Left lobe of liver (tissue), 2 donors: Measurements from ENCODE around the gene CEP83. TPM values are rescaled to one million over a fixed set of nuclear protein-coding genes. Genes with fewer than 3 reads are reported as not detected.

ENCODE experiments used
- ATAC-seq: fragments of 200-7000 bp; cut with Tn5 transposase; one replicate; pipeline ENCODE4 v1.9.1; 2020; ENCODE audit warnings: mild to moderate bottlenecking, moderate library complexity
- DNase-seq: peaks from one replicate; pipeline ENCODE4 v3.0.0-alpha.2; 2020; ENCODE audit warnings: low spot score
- total RNA-seq: library from RNA; stranded (reverse); gene quantifications from one replicate; pipeline ENCODE4 v1.2.1, GENCODE V29; 2021
- donor health status: DM: no; HTN: no; CAD: no; lungs with moderate emphysema.
- donor health status: DM: no; HTN: yes; CAD: no.

Gene CEP83
- total RNA-seq, 1 donor from 2014 or later: 3.5 TPM

DNA sequence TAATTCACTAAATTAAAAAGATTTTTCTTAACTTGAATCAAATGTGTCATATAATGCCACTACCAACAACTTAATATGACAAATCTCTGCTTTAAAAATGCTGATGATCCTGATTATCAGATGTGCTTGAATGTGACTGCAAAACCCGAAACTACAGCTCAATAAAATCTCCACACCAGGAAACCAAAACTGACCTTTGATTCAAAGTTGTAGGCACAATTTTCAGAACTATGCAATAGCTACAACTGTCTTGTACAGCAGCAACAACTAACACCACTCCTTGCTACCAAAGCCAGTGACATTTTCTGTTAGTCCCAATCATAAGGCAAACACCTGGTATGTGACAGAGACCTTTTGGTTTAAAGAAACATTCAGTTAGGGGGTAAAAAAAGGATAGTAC, 147.3 kb downstream of the CEP83 start:
- no peak for DNase-seq
- peak; percentile 47 for ATAC-seq

DNA sequence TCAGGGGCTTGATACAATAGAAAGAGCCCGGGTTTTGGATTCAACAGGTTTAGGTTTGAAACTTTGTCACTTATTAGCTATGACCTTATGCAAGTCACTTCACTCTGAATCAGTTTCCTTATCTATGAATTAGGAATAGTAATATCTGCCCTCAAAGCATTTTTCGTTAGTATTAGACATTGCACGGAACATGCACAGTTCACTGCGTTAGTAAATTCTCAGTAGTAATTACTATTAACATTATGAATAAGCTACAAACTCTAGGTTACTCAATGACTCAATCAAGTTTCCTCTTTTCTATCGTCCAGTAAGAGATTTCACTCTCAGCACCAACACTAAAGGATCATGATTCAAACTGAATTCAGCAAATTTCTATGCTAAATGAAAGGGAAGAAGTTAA, 150.3 kb downstream of the CEP83 start:
- ATAC-seq: no peak
- DNase-seq: no peak

DNA sequence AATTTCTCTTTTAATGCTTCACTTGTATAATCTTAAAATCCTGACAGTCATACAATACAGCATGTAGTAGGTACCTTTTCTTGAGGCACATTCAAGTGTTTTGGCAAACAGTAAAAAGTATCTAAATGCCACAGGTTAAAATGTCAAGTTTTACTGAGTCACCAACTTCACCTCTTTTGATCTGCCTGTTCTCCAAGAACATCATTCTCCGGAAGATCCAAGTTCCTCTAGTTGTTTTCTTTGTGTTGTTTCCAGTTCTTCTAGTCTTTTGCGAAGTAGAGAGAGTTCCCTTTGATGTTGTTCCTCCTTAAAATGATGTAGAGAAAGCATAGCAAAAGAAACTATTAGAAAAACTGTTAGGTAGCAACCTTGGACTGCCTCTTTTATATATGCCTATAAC, 151.1 kb downstream of the CEP83 start:
- ATAC-seq: no peak
- no peak for DNase-seq

DNA sequence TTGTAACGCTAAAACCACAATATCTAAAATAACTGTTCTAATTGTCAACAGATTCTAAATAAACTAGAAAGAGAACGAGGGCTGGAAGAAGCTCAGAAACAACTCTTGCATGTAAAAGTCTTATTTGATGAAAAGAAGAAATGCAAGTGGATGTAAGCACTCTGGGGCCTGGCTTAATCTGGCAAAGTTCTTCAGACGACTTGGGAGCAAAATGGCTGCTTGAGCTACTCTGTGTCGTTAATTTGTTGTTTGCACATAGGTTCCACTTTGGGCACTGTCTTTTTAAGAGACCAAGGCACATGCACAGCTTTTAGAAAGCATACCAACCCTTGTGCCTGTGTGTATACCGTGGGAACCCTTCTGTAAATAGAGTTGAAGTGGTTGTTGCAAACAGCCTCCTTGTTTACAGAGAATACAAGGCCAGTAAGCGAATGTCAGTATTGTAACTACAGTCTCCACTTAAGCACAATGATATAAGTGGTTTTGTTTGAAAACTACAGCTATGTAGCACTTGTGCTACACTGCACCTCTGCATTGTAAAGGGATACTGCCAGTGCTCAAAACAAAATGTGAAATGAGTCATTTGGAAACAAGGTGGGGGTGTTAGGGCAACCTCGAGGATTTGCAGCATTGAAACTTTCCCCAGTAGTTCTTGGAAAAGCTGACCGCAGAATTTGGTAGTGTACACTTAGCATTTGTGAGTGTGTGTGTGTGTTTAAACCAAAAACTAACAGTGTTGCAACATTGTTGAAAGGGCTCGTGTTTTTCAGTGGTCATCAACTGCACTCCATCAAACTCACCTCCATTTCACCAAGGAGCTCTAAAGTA, 154.3 kb downstream of the CEP83 start:
- DNase-seq (no peak), ATAC-seq (peak; percentile 63)

DNA sequence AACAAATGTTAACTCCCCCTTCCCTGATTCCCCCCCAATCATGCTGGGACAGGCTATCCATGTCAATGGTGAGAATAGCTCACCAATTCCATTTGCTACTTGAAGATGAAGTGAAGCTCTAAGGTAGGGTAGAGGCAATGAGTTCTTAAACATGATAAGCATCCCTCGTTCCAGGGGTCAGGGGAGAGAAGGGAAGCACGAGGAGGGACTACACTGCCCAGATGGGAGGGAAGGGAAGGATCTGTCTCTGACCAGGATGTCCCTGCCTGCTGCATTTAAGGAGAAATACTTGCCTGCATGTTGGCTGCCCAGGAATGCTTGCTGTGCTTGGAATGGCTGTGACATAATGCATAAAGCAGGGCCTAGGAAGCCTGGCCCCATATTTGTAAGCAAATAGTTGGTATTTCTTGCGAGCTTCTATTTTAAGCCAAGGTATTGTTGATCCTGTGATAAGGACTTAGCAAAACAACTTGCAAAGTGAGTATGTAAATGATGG, 155.1 kb downstream of the CEP83 start:
- DNase-seq (no peak), ATAC-seq (no peak)

DNA sequence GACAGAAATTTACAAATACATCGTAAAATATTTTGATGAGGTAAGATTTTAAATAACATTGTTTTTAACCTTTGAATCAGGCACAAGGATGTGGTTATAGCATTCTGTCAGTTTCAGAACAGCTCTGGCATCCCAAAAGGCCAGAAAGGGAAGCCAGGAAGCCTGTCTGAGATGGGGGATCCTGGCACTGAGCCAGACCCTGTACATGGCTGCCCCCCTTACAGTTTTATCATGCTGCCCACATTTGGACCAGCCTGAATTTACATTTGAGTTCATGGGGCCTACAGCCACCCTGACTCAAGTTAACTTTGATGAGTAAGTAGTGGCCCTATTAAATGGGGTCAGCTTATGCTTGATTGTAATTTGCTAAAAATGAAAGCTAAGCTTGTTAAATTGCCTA, 155.7 kb downstream of the CEP83 start:
- ATAC-seq (no peak), DNase-seq (no peak)

DNA sequence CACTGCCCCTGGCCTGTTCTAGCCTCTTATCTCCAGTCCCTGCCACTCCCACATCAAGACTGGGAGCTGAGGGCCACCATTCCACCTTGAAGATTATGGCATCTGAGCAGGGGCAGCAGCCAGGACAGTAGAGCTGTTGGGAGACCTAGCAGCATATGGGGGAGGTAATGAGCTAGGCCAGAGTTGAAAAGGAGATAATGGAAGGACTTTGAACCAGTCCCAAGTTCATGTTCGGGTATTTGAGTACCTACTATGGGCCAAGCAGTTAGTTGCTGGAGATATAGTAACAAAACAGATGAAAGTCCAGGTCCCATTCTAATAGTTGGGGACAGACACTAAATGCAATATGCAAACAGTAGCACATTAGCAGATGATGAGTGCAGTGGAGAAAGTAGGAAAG, 159.8 kb downstream of the CEP83 start:
- DNase-seq (no peak), ATAC-seq (no peak)

DNA sequence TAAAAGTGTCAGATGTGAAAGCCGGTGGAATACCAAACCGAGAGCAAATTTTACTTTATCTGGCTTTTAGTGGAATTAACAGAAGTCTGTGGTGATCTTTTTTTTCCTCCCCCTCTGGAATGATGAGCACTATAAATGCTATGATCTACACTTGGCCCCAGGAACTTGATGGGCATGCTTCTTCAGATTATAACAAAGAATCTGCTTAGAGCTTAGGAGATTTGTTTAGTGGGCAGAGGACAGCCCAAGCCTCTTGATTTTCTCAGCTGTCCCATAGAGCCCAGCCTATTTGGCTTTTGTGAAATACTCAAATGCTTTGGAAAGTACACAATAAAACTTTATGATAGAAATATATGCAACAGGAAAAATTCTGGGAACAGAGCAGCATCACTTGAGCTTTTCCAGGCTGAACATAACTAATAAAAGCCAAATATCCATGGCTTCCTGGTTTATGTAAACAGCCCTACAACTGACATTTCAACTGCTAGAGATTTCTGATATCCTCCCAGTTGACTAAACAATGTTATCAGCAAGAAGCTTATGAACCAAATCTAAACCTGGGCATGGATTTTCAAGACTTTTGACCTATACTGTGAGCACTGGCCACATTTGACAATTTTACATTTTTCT, 161.7 kb downstream of the CEP83 start:
- no peak for DNase-seq

DNA sequence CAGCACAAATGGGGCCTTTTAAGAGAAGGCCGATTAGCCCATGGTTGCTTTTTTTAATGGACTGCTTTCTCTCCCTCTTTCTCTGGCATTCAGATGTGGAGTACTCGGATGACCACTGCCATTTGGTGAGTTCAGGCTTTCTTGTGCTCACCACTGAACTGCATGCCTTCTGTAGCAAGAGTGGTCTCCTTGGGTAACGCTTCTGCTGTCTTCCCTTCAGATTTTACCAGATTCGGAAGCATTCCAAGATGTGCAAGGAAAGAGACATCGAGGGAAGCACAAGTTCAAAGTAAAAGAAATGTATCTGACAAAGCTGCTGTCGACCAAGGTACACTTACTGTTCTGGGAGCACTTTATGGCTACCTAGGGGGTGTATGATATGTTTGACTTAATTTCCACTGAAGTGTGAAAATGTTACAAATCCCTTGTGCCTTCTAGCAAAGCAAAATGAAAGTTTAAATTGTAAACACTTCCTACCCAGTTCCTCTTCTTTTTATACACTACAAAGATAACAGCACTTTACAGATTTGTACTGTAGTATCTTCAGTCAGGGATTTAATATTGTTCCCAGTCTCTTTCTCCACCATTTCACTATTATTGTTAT, 162.5 kb downstream of the CEP83 start:
- ATAC-seq (no peak), DNase-seq (no peak)

More for the DNA sequence above, 161.7 kb downstream of the CEP83 start:
- no peak for ATAC-seq

DNA sequence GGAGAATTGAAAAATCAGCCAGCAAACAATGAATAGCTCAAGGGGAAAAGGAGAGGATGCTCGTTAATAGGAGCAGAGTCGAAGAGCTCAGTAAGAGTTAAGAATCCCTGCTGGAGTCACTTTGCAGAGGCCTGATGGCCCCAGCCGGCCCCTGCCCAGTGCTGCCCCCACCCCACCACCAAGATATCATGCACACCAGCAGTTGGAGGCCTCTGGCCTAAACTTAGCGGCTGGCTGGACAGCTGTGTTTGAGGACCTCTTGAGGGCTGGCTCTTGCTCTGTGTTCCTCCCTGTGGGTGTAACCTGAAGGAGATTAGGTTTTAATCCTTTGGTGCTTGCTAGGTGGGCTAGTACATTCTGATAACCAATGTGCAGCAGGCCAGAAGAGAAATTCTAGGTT, 169.3 kb downstream of the CEP83 start:
- no peak for ATAC-seq
- DNase-seq: no peak

DNA sequence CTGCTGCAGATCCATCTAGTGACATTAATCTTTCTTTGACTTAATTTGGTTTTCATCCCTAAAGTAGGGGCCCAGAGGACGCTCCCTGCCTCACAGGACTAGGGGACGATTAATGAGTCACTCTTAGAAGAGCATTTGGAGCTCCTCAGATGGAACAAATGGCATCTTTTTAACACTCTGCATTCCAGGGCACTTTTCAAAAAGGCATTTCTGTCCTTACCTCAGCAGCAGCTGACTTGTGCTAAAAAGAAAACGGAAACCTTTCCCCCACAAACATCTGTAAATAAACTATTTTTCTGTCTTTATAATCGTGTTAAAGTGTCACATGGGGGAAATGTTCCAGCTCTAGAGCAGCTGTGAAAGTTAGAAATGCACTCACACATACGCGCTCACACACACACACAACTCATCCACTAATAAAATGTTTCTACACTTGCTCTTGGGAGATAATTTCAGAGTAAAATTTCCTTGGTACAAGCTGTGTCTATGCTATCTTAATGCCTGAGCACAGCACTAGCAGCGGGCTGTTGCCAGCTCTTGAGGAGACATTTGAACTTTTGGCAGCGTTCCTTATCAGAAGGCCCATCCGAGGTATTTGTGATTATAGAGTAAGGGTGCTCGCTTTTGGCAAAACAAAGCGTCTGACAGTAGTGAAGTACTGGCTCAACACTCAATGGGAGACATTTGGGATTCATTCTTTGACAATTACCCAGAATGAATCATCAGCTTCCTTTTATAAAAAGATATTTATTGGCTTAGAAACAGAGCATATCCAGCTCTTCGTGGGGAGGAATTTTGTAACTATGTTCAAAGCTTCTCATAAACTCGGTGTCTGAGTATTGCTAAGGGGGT, 170.0 kb downstream of the CEP83 start:
- ATAC-seq (peak; percentile 61), DNase-seq (no peak)

DNA sequence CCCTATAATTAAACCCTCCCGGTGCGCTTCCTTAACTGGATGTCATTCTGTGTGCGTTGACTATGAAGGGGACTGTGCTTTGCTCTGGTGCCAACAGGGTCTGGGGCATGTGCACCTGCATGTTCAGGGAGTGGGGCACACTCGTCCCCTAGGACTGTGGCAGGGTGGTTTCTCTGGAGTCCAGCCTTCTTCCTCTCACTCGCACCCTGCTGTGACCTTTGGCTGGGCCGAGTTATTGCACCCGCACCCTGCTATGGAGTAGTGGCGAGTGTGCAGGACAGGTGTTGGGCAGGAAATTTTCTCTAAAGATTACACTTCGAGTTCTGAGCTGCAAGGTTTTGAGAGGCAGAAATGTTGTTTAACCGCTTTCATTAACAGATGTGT, 172.4 kb downstream of the CEP83 start:
- no peak for DNase-seq
- ATAC-seq: no peak

DNA sequence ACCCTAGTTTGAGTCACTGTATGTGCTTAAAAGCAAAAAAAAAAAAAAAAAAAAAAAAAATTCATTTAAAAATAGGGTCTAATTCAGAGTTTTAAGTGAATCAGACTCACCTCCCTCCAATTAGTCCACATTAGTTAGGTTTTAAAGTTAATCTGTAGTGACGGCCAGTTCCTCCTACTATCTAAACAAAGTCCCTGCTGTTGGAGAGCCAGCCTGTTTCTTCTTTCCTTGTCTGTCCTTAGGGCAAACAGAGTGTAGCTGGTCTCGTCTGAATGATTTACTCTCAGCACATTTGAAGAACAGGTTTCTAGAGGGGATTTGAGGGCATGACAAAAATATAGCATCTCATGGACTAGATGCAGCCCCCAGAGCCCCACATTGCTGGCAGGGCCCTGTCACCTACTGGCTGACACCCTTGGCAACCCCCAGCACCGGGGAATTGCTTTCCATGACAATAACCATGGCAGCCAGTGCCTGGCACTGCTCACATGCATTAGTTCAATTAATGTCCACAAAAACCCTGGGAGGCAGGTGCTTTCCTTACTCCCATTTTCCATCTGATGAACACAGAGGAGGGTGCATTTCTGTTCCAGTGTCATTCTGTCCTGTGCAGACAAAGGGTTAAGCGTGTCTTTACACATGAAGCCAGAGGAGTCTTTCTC, 173.0 kb downstream of the CEP83 start:
- ATAC-seq: no peak
- DNase-seq: no peak

DNA sequence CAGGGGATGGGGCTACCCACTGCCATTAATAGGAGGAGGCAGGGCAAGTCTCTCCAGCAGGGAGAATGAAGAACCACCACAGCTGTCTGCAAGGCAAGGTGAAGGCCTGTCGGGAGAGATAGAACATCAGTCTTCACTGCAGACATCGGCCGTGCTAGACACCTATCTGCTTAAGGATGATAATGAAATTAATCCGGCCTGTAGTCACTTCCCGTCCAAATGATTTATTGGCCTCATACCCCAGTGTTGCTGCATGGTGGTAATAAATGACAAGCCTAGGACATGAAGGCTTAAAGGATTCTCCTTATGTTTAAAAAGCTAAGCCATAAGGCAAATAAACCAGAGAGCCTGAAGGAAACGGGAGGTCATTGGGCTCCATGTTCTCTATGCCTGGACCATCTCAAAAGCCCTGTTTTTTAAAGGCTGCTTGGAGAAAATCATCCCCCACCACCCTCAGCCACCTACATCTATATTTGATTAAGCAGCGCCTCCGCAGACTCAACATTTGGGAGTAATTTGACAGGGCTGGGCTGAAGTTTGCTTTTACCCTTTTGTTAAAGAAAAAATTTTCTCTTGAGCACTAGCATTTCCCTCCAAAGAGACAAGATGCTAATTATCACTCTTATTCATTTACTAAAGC, 173.6 kb downstream of the CEP83 start:
- ATAC-seq: no peak
- no peak for DNase-seq

DNA sequence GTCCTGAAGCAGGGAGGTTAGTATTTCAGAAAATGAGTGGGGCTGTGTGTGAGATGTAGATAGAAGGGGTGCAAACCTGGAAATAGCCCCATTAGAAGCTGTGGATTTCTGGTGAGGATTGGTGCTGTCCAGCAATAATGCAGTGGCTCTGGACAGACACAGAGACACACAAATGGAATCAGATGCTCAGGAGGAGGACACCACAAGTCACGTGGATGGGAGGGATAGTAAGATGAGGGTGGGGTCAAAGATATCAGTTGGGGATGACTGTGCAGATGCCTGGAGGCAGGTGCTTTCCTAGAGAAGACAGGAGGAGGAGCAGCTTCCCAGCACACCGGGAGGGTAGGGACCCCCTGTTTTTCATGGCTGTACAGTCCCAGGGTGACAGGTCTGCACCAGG, 174.8 kb downstream of the CEP83 start:
- no peak for DNase-seq
- no peak for ATAC-seq

DNA sequence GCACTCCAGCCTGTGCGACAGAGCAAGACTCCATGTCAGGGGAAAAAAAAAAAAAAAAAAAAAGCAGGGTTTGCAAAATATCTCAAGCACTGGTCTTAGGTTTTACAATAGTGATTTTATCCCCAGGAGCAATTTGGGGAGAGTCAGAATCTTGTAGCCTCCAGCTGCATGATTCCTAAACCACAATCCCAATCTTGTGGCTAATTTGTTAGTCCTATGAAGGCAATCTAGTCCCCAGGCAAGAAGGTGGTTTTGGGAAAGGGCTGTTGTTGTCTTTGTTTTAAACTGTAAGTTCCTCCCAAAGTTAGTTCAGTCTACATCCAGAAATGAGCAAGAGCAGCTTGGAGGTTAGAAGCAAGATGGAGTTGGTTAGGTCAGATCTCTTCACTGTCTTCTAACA, 175.6 kb downstream of the CEP83 start:
- no peak for ATAC-seq
- no peak for DNase-seq

DNA sequence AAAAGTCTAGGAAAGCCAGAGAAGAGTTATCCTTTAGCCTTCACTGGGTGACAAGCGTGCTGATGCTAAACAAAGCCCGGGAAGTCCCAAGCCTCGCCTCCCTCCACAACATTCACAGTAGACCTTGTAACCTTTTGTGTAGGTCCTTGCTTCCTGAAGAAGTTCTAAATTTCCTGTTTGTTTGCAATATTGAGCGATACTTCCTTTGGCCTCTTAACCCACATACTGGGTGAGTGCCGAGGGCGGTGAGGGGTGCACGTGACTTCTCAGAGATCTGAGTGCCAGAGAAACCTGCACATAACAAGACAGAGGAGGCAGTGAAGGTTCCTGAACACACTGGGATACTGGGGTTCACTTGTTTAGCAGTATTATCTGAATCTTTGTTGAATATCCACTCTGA, 177.0 kb downstream of the CEP83 start:
- no peak for DNase-seq

DNA sequence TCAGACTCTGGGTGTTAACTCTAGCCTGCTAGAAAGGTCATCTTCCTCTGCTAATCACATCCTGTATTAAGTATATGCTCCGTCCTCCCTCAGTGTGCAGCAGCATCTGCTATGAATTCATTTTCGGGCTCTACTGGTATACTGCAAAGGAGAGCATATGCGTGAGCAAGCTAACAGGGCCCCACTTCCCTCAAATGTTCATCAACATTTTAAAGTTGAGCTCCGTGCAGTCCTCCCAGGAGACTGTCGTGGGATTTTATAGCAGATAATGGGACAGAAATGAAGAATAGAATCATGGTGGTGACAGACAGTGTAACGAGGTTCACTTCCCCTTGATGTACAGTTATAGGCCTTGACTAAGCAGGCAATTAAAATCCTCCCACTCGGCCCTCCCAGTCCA, 179.6 kb downstream of the CEP83 start:
- ATAC-seq (no peak), DNase-seq (no peak)

More for the DNA sequence above, 177.0 kb downstream of the CEP83 start:
- ATAC-seq: peak; percentile 63

DNA sequence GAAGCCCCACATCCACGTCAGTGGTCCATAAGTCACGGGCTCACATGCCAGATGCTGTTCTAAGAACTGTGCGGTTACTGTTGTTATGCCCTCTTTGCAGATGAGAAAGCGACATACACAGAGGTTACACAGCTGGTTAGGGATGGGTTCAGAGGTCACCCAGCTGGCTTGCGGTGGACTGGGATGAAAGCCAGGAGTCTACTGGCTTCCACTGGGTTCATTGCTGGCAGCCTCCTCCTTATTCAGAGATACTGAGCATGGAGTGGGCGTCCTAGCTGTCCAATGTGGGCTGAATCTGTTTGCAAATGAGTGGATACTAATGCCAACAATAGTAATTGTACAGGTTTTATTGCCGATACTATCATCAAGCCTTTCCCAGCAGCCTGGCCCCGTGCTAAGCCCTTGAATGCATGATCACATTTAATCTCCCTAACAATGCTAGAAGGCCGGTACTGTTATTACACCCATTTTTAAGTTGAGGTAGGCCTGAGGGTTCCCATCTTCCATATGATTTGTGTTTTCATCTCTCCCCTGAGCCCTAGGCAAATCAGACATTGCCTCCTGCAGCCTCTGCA, 182.2 kb downstream of the CEP83 start:
- ATAC-seq: peak; percentile 90
- DNase-seq: peak; percentile 84

DNA sequence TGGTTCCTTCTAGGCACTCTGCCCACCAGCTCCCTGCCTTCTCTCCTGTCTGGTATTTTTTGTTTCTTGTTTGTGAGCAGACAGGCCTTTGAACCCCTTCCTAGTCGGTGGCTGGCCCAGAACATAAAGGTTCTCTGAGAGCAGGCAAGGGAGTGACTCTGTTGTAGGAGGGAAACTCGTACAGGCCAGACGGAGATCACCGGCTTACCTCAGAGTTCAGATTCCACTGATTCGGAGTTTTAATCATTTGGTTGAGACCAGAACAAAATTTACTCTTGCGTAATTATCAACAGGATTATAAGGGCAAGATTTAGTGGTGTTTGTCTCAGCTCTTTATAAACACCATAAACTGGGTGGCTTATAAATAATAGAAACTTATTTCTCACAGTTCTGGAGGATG, 182.9 kb downstream of the CEP83 start:
- ATAC-seq (peak; percentile 71), DNase-seq (peak; percentile 52)
